Glomerular visceral epithelial cell (primary cell): ENCODE measurements around the gene BUB1.
"Not testable (repeated sequence)": the region's sequence is repeated elsewhere in the genome, so short reads cannot be mapped to it uniquely, and the experiment has no call there.

Experiments used
- DNase-seq: peaks from one replicate; pipeline ENCODE4 v3.0.0-alpha.2; 2016; ENCODE audit errors: extremely low spot score

Gene BUB1

GRCh38 chr2:110677530-110678456 is at the start of gene BUB1:
Gene BUB1 (minus strand): TSS chr2:110678063. CDS start chr2:110677995, 68 bp downstream.
- peak; percentile 98 for DNase-seq

GRCh38 chr2:110726285-110726684 is 48.4 kb upstream of the BUB1 start:
- no peak for DNase-seq

GRCh38 chr2:110725859-110726258 is 48.0 kb upstream of the BUB1 start:
- no peak for DNase-seq

GRCh38 chr2:110725370-110725769 is 47.5 kb upstream of the BUB1 start:
- DNase-seq: no peak

- DNase-seq: no peak
Observed at GRCh38 chr2:110724820-110725219, 47.0 kb upstream of the BUB1 start.

GRCh38 chr2:110720547-110720946 is 42.7 kb upstream of the BUB1 start:
- DNase-seq: no peak

- no peak for DNase-seq
Observed at GRCh38 chr2:110718990-110719389, 41.1 kb upstream of the BUB1 start.

GRCh38 chr2:110718382-110718781 is 40.5 kb upstream of the BUB1 start:
- no peak for DNase-seq

GRCh38 chr2:110717734-110718133 is 39.9 kb upstream of the BUB1 start:
- DNase-seq: no peak

- DNase-seq: no peak
Observed at GRCh38 chr2:110716959-110717645, 39.2 kb upstream of the BUB1 start.

- no peak for DNase-seq
Observed at GRCh38 chr2:110714452-110715224, 36.8 kb upstream of the BUB1 start.

- peak; percentile 5 for DNase-seq
Observed at GRCh38 chr2:110713513-110714362, 35.9 kb upstream of the BUB1 start.

GRCh38 chr2:110712737-110713136 is 34.9 kb upstream of the BUB1 start:
- no peak for DNase-seq

- no peak for DNase-seq
Observed at GRCh38 chr2:110708455-110708854, 30.6 kb upstream of the BUB1 start.

GRCh38 chr2:110707386-110707965 is 29.6 kb upstream of the BUB1 start:
- no peak for DNase-seq

- DNase-seq: no peak
Observed at GRCh38 chr2:110702514-110703380, 24.9 kb upstream of the BUB1 start.

- not testable (repeated sequence) for DNase-seq
Observed at GRCh38 chr2:110698253-110698652, 20.4 kb upstream of the BUB1 start.

GRCh38 chr2:110695146-110695898 is 17.5 kb upstream of the BUB1 start:
- not testable (repeated sequence) for DNase-seq

- DNase-seq: no peak
Observed at GRCh38 chr2:110691612-110692258, 13.9 kb upstream of the BUB1 start.
